Coronary artery (tissue), 2 donors: ENCODE results near the gene KCNQ1.

Experiments used
- DNase-seq: peaks from one replicate; pipeline ENCODE4 v3.0.0-alpha.2; 2017; ENCODE audit warnings: low spot score
- H3K27ac ChIP-seq, 2 donors: fragments of 200-600 bp; sonication (generic); one replicate each; pipeline ENCODE4 v1.5.1; 2016 to 2019
- H3K4me3 ChIP-seq: fragments of 200-600 bp; sonication (generic); 2 replicates; pipeline ENCODE4 v1.5.1; 2016; ENCODE audit warnings: mild to moderate bottlenecking, moderate library complexity
- CTCF ChIP-seq: fragments of 200-600 bp; sonication (generic); IDR thresholded peaks from one replicate; pipeline ENCODE4 v1.5.1; 2019; ENCODE audit warnings: antibody characterized with exemption

The KCNQ1 gene

GRCh38 chr11:2820976-2821375 lies 376.2 kb downstream of the KCNQ1 start:
- H3K27ac ChIP-seq = no peak overlapping the region
- DNase-seq = no peak
- H3K4me3 ChIP-seq = no peak overlapping the region
- no peak for TF ChIP-seq CTCF

- no peak for TF ChIP-seq CTCF
- DNase-seq = no peak
Measured at GRCh38 chr11:2821891-2822290, 377.1 kb downstream of the KCNQ1 start.

GRCh38 chr11:2824851-2825250 lies 380.0 kb downstream of the KCNQ1 start:
- TF ChIP-seq CTCF = no peak
- peak overlapping the region; percentile 33 for H3K4me3 ChIP-seq
- H3K27ac ChIP-seq = peak overlapping the region; percentile 62 to 86
- no peak for DNase-seq

More at GRCh38 chr11:2821891-2822290, 377.1 kb downstream of the KCNQ1 start:
- Histone ChIP-seq H3K4me3 (no peak overlapping the region), H3K27ac (no peak overlapping the region)

- no peak for TF ChIP-seq CTCF
- DNase-seq = peak; percentile 92
- H3K27ac ChIP-seq = peak overlapping the region; percentile 62 to 86
- peak overlapping the region; percentile 38 for H3K4me3 ChIP-seq
Measured at GRCh38 chr11:2825261-2825888, 380.6 kb downstream of the KCNQ1 start.

- Histone ChIP-seq H3K4me3 (peak overlapping the region; percentile 38), H3K27ac (peak overlapping the region; percentile 62 to 86)
- TF ChIP-seq CTCF = no peak
Measured at GRCh38 chr11:2825889-2826678, 381.3 kb downstream of the KCNQ1 start.

GRCh38 chr11:2826679-2827056 lies 381.9 kb downstream of the KCNQ1 start:
- TF ChIP-seq CTCF = no peak
- no peak for DNase-seq
- H3K4me3 ChIP-seq = peak overlapping the region; percentile 38

More at GRCh38 chr11:2825889-2826678, 381.3 kb downstream of the KCNQ1 start:
- peak; percentile 92 for DNase-seq

GRCh38 chr11:2827256-2827655 lies 382.4 kb downstream of the KCNQ1 start:
- H3K4me3 ChIP-seq = no peak overlapping the region
- no peak for TF ChIP-seq CTCF
- DNase-seq = no peak
- H3K27ac ChIP-seq = peak overlapping the region in 1 of 2 donors; percentile 86

More at GRCh38 chr11:2826679-2827056, 381.9 kb downstream of the KCNQ1 start:
- peak overlapping the region; percentile 62 to 86 for H3K27ac ChIP-seq
